Activated CD8-positive, alpha-beta memory T cell treated with anti-CD3 and anti-CD28 coated beads for 24 hours (primary cell): ENCODE results near the gene HES3.

ENCODE experiments used
- DNase-seq: peaks from one replicate; pipeline ENCODE4 v3.0.0-alpha.2; 2020

HES3 gene, protein sequence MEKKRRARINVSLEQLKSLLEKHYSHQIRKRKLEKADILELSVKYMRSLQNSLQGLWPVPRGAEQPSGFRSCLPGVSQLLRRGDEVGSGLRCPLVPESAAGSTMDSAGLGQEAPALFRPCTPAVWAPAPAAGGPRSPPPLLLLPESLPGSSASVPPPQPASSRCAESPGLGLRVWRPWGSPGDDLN

DNA sequence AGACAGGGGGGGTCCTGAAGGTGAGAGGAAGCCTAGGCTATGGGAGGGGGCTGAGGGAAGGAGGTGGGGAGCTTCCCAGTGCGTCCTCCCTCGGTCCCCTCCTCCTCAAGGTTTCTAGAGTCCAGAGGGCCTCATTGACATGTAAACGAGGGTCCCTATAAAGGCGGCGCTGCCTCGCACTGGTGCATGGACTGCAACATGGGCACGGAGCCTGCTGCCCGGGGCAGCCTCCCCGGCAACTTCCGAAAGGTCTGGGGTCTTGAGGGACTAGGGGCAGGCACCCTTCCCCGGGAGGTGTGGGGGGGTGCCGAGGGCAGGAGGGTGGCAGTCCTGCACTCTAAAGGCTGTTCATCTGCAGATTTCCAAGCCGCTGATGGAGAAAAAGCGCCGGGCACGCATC, at the start of gene HES3:
TSS of gene HES3 (plus strand) at position 187 of the 400 bp plus-strand sequence. CDS start at position 374, 187 bp downstream.
- no peak for DNase-seq

DNA sequence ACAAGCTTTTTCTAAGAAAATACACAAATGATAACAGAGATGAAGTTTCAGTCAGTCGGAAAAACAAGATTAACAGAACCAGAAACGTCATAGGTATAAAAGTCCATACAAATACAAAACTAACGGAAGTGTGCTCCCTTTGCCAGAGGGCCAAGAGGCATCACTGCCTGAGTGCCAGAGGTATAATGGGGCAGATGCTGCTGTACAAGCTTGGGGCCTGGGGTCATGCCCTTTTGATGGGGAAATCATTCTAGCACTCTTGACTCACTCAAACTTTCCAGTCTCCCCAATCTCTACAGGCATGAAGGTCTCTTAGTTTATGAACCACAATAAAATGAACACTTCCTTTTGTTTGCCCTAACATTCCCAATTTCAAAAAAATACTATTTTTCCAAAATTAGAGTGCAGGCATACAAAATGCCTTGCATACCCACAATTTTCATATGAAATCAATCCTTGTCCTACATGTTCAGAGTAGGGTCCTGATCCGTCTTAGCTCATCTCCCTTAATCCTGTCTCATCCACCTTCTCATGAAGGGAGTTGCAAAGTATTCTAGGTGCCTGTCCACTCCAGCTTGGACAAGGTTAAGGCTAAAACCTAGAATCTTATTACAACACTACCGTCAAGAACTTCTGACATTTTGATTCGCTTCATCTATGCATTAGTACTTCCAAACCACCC, 46.1 kb upstream of the HES3 start:
- no peak for DNase-seq

DNA sequence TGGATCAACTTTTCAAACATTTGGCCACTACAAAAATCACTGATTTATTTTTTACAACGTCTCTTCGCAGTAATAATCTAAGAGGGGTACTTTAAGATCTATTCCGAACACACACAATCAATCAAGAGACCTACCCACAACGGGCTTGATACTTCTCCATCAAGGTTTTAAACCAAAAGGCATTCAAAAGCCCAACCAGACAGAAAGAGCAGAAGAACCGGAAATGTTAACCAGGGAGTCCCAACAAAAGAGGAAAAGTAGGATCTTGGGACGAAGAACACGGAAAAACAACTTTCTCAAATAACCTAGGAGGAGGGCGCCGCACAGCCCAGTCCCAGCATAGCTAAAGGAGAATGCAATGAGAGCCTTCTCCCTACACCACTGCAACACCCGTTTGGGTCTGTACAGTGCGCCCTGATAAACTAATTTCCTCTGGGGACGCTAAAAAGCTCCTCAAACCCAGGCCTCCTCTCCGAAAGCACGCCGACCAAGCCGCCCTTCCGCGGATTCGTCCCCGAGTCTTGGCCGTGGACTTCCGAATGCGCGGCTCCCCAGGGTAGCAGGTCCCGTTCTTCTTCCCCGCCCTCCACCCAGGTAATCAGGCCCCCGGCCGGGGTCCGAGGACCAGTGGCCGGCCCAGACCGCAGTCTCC, 45.2 kb upstream of the HES3 start:
- DNase-seq, result no peak

DNA sequence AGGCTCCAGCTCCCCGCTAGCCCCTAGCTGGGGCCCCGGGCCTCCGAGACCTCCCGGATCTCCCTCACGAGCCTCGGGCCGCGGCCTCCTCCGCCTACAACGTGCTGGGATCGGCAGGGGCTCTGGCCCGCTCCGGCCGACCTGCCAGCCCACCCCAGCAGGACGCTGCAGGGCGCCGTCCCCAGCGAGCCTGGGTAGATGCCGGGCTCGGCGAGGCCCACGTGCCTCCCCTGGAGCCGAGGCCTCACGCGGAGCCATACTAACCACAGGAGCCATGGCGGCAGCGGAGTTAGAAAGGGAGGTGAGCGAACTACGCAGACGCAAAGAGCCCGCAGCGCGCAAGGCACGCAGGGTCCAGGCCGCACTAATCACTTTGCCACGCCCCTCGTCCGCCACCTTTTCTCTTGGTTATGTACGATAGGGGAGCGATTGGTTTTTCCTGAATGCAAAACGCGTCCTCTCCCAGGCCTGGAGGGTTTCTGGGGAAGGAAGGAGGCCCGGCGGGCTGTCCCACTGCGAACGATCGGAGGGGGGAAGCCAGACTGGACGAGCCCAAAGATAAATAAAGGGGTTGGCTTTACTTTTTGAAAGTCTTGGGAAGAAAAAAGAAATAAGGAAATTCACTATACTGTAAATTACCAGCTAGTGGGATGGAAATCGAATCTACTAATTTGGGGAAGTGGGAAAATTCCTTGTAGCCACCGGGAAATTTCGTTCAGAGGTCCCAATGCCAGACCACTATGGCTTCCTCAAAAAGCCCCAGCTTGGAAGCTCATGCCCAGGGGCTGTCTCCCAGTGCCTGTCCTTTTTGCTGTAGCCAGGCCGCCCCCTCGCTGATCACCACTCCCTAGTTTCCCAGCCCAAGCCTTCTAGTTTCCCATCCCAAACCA, 44.4 kb upstream of the HES3 start, which contains the start of gene RPL22:
TSS of gene RPL22 (minus strand) at position 298 of the 890 bp plus-strand sequence. CDS start at position 276, 22 bp downstream.
- peak; percentile 96 for DNase-seq

DNA sequence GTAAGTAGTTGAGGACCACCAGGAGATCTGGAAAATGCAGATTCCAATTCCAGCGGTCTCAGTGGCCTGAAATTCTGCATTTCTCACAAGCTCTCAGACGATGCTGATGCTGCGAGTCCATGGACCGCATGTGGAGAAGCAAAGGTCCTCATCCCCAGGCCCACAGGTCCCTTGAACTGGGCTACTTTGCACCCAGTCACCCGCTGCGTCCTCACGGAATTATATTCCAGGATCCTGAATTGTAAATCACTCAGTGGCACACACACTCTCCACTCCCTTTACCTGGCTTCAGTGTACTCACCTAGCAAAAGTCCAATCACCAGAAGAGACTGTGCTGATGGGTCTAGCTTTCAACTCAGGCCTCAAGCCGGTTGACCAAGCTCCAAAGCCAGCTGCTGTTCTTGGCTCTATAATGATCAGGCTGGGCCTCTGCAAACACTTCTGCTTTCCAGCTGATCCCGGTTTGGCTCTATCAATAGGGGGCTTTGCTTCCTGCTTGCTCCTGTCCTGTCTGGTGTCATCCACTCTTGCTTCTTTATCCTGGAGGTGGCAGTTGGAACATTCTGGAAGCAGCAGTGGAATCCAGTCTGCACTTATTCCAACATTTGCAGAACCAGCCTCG, 43.7 kb upstream of the HES3 start:
- no peak for DNase-seq

DNA sequence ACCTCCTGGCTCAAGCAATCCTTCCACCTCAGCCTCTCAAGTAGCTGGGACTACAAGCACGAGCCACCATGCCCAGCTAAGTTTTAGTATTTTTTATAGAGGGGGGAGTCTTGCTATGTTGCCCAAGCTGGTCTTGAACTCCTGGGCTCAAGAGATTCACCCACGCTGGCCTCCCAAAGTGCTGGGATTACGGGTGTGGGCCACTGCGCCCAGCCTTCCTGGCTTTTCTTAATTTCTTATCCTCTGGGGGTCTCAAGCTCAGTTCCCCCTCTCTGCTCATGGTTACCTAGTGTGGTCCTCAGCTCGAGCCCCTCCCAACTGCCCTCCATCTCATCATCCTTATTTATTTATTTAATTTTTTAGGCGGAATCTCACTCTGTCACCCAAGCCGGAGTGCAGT, 41.7 kb upstream of the HES3 start:
- DNase-seq, result no peak

DNA sequence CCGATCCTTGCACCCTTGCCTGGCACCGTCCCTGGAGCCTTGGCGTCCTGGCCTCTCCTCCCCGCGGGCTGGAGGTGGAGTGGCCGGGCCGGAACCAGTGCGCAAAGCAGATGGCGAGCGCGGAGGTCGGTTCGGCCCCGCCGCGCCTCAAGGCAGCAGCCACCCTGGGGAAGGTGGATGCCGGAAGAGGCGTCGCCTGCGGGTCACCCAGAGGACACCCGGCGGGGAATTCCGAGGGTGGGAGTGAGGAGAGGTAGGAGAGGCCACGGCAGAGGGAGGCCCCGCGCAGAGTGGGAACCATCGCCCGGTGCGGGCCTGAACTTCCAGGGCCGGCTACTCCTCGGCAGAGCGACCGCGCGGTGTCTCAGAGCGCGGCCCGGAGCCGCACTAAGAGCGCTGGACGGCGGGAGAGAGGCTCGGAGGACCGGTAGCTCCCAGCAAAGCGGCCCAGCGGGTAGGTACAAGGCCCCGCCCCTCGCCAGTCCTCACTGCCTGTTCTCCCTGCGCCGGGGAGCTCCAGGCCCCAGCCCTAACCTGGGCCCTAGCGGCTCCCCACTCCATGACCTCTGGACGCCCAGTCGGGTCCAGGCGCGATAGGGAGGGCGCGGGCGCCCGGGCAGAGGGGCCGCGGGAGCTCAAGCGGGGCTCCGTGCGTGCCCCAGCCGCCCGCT, 38.0 kb upstream of the HES3 start, which contains the start of gene RNF207:
TSS of gene RNF207 (plus strand) at position 271 of the 671 bp plus-strand sequence. CDS start 417 bp downstream, outside the sequence.
- peak; percentile 85 for DNase-seq

DNA sequence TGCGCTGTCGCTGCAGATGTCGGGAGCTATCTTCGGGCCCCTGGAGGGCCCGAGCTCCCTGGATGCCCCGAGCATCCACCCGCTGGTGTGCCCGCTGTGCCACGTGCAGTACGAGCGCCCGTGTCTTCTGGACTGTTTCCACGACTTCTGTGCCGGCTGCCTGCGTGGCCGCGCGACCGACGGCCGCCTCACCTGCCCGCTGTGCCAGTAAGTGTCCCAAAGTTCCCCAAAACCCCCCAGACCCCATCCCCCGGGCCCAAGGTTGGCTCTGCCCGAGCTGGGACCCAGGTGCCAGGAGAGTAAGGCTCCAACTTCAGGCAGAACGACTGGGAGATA, 37.5 kb upstream of the HES3 start:
- DNase-seq, result no peak

DNA sequence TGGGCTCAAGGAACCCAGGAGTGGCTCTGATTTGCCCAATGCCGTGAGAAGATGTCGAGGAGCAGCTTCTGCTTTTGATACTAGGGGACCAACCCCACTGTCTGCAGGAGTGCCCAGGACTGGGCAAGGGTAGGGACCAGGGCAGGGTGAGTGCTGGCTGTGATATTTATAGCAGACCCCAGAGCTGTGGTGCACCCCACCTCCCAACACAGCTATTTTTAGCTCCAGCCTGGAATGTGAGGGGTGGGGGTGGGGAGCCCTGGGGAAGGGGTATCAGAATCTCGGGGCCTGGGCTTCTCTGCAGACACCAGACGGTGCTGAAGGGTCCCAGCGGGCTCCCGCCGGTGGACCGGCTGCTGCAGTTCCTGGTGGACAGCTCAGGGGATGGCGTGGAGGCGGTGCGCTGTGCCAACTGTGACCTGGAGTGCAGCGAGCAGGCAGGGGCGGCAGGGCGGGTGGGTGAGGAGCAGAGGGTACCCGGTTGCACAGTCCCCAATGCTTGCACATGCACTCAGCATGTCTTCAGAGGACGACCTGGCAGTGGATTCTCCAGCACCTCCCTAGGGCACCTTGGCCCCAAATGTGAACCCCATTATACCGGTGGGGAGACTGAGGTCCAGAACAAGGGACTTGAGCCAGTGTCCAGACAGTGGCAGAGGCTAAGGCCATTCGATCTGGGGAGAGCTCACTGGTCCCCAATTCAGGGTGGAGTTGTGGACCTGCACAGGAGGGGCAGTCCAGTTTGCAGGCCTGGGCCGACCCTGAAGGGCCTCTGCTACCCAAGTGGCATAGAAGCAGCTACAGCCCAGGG, 36.7 kb upstream of the HES3 start:
- DNase-seq, result no peak

DNA sequence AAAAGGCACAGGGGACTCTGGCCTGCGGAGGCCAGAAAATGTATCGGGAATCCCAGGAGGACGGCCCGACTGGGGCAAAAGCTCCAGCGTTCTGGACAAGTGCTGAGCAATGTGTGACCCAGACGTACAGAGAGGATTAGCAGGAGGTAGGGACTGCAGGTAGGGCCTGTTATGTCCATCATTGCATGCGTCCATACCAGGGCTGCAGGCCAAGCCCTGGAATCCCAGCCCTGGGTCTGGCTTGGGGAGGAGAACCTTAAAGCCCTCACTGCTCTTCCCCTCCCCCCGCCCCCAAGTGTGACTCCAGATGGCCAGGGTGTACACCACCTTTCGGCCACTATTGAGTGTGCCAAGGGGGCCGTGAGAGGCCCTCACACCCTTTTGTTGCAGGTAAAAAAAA, 36.1 kb upstream of the HES3 start:
- no peak for DNase-seq

DNA sequence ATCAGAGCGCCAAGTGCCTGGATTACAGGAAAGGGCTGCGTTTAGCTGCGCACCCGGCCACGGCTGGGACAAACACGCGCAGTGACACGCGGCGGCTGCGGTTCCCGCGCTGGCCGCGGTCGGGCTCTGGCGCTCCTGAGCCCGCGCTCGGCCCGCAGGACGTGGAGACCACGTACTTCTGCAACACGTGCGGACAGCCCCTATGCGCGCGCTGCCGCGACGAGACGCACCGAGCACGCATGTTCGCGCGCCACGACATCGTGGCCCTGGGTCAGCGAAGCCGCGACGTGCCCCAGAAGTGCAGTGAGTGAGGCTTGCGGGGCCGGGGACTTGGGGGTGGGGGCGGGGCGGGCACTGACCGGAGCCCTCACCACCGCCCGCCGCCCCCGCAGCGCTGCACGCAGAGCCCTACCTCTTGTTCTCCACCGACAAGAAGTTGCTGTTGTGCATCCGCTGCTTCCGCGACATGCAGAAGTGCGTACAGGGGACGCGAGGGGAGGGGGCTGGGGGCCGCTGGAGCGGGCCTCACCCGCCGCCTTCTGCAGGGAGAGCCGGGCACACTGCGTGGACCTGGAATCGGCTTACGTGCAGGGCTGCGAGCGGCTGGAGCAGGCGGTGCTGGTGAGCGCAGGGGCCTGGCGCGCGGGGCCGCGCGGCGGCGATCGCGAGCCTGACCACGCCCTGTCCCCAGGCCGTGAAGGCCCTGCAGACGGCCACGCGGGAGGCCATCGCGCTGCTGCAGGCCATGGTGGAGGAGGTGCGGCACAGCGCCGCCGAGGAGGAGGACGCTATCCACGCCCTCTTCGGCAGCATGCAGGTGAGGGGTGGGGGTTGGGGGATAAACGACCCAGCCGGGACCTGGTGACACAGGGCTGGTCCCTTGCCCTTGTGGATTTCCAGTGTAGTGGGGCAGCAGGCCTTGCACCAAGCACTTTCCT, 35.0 kb upstream of the HES3 start:
- peak; percentile 63 for DNase-seq

DNA sequence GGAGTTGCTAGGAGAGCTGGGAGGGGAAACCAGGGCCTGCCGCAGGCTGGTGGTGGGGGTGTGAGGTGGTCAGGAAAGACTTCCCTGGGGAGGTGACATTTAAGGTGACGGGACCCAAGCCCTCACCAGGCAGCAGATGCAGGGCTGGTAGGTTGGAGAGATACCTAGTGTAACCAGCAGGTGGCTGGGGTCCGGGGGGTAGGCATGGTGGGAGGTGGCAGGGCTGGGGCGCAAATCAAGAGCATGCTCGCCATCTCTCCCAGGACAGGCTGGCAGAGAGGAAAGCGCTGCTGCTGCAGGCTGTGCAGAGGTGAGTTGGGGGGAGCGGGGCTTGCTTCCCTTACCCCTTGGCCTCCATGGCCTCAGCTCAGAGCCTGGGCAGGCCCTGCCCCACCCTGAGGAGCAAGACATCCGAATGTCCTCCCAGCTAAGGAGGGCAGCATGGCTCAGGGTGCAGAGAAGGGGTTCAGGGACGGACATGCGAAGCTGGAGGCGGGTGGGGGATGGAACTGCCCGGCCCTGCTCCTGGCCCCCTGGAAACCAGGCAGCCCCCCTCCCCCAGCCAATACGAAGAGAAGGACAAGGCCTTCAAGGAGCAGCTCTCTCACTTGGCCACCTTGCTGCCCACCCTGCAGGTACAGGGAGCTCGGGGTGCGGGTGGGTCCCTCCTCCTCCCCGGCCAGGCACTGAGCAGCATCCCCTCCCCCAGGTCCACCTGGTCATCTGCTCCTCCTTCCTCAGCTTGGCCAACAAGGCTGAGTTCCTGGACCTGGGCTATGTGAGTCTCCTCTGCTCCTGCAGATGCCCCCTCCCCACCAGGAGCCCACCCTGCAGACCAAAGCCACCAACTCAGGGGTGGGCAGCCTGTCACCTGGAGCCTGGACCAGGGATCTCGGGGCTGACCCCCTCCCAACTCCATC, 34.1 kb upstream of the HES3 start:
- DNase-seq, result no peak

DNA sequence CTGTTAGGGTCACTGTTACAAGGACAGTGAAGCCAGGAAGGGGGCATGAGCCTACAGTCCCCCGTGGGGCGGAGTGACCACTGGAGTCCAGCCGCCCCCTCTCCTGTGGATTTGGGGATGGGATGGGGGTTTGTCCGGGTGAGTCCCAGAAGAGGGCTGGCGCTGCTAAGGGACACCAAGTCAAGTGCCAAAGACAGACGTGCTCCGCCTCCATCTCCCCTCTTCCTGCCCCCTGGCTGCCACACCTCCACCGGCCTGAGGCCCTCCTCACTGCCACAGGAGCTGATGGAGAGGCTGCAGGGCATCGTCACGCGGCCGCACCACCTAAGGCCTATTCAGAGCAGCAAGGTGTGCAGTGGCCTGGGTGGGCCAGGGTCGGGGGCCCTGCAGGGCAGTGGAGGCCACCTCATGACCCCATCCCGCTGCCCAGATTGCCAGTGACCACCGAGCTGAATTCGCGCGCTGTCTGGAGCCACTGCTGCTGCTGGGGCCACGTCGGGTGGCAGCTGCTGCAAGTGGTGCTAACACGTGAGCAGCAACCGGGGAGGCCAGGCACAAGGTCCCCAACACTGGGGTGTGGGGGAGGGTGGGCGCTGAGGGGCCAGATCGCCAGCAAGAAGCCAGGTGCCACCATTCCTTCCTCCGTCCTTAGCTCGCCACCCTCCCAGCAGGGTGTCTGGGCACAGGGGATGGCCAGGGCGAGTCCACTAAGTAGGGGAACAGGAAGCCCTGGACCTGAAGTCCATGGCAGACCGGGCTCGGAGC, 33.2 kb upstream of the HES3 start:
- no peak for DNase-seq

DNA sequence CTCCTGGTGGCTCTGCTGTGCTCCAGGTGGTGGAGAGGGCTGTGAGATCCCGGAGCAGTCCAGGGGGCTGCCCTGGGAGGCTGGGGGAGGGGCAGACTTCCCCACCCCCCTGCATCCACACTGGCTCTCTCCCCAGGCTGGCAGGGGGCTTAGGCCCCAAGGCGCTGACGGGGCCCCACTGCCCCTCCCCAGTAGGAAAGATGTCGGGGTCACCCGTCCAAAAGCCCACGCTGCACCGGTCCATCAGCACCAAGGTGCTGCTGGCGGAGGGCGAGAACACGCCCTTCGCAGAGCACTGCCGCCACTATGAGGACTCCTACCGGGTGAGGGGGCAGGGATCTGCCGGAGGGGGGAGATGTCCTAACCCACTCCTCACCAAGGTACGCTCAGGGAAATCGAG, 32.2 kb upstream of the HES3 start:
- no peak for DNase-seq

DNA sequence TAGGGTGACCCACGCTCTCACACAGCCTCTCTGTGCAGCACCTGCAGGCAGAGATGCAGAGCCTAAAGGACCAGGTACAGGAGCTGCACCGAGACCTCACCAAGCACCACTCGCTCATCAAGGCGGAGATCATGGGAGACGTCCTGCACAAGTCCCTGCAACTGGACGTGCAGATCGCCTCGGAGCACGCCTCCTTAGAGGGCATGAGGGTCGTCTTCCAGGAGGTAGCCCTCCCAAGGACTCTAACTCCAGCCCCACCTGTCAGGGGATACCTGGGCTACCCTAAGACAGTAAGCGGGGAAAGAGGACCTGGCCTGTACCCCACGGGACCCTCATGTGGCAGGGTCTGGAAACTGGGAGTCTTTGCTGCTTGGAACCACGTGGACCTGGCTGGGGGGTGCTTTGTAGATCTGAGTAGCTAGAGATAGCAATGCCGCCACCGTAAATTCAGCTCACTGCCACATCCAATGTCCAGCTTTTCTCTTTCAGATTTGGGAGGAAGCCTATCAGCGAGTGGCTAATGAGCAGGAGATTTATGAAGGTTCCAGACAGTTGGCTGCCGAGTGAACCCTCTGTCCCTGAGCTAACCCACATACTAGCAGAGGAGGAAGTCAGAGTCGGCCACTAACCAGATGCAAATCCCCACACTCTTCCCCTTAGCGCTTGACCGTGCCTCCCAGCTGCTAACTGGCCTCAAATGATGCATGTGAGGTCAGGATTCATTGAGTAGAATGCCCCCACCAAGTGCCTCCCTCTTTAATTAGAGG, 31.6 kb upstream of the HES3 start:
- no peak for DNase-seq

DNA sequence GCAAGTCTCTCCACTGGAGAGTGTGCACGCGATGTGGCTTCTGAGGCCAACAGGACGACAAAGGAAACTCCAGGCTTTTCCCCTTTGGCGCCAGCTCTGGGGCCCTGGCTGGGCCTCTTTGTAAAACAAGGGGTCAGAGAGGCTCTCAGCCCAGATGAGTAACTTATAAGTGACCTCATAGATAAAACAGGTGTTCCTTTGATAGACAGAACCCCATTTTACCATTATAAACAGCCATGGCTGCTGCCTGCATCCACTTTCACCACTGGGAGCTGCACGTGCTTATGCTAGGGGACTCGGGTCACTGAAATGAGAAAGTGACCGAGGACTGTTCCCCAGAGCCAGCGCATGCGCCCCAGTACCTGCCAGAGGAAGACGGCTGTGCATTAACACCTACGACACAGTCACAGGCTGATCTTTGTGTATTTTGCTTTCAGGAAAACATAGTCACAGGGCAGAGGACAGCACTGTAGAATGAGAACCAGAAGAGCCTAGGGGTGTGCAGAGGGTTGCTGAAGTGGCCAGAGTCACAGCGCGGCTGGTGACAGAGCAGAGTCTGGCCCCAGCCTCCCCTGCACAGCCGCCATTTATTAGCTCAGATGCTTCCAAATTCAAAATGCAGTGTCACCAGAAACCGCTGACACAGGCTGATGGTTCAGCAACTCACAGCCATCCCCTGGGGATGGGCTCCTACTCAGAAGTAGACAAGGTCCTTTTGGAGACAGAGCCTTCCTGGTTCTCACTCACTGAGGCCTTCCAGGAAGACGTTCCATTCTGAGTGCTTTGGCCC, 25.4 kb upstream of the HES3 start:
- no peak for DNase-seq
